ENCODE measurements around the gene GID4. TPM values are rescaled to one million over a fixed set of nuclear protein-coding genes. Genes with fewer than 3 reads are reported as not detected.

The GID4 gene
- total RNA-seq, 4 donors from 2014 or later = 7.5 to 18.1 (median 11.6) TPM

GRCh38 chr17:18028114-18028951, 10.9 kb upstream of the GID4 start:
- Histone ChIP-seq H3K4me3 (no peak overlapping the region), H3K27ac (no peak overlapping the region), H3K27me3 (no peaks in the 10 kb centered on the region), H3K36me3 (peaks cover 0 to 46% (median 0%) of the 10 kb centered on the region in 3 donors), H3K9me3 (no peaks in the 10 kb centered on the region), H3K4me1 (peaks cover 0 to 29% (median 0%) of the 10 kb centered on the region in 3 donors)
- DNase-seq = no peak
- intact Hi-C loops (cut with DNase I) = no loop called here
- no peak for TF ChIP-seq POLR2A (IDR thresholded peaks at IDR 0.05)
- no peak for TF ChIP-seq CTCF (IDR thresholded peaks at IDR 0.05)
- 81 to 82% methylated on average over 10 of the region's 11 CpGs for WGBS, 2 donors

DNA sequence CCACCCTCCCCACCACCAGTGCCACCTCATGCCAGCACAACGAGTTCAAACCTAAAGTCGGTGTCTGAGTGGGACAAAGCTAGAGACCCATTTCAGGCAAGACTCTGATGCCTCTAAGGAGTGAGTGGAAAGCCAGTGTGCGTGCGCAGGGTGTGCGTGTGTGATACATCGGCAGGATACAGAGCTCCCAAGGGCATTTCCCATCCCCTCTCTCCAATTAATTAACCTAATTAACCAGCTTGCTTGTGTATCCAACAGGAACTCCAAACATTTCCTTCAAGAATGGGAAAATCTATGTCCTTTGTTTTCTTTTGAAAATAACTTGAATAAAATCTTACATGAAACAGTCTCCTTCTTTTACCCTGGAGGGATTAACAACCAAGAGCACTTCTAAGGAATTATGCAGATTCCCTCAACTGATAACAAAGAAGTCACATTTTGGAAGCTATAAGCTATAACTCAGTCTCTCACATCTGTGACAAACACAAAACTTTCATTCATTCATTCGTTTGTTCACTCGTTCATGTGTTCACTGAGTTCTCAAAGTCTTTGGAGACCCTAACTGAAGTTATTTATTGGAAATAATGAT, 10.2 kb upstream of the GID4 start:
- H3K27me3 ChIP-seq = no peaks in the 10 kb centered on the region
- no peak for DNase-seq
- TF ChIP-seq CTCF (IDR thresholded peaks at IDR 0.05) (no peak), POLR2A (IDR thresholded peaks at IDR 0.05) (no peak)
- peaks cover 0 to 39% (median 0%) of the 10 kb centered on the region in 3 donors for H3K36me3 ChIP-seq
- intact Hi-C loops (cut with DNase I) = no loop called here
- H3K4me3 ChIP-seq = no peak overlapping the region
- 81 to 88% methylated on average over 7 to 8 of the region's 8 CpGs for WGBS, 2 donors
- peaks cover 0 to 30% (median 0%) of the 10 kb centered on the region in 3 donors for H3K4me1 ChIP-seq
- no peaks in the 10 kb centered on the region for H3K9me3 ChIP-seq
- H3K27ac ChIP-seq = no peak overlapping the region

DNA sequence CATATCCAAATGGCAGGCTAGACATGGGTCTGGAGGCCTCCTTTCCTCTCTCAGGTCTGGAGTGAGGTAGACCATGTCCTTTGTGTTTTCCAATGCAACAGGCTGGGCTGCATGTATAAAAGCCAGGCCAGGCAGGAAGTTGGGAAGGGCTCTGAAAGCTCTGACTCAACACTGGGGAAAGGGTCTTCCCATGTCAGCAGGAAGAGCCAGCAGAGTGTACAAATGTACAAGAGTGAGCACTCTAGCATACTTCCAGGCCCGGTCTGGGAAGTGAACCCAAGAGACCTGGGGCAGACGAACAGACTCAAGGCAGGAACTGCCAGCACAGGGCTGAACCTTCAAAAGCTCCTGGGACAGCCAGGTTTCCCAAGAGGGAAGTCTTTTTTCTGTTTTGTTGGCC, 7.3 kb upstream of the GID4 start:
- no peak overlapping the region for H3K4me3 ChIP-seq
- peaks cover 0 to 22% (median under 1%) of the 10 kb centered on the region in 3 donors for H3K4me1 ChIP-seq
- 40 to 63% methylated on average over 2 of the region's 2 CpGs for WGBS, 2 donors
- H3K27me3 ChIP-seq = no peaks in the 10 kb centered on the region
- DNase-seq = no peak
- no peaks in the 10 kb centered on the region for H3K9me3 ChIP-seq
- peaks cover 0 to 12% (median 0%) of the 10 kb centered on the region in 3 donors for H3K36me3 ChIP-seq
- TF ChIP-seq CTCF (IDR thresholded peaks at IDR 0.05) = no peak
- TF ChIP-seq POLR2A (IDR thresholded peaks at IDR 0.05) = no peak
- intact Hi-C loops (cut with DNase I) = loop anchor here (5.0 to 10.0 kb wide), 2 partner anchors 217 to 355 kb away; no protein-coding TSS in a partner anchor
- peak overlapping the region in 2 of 4 donors; percentile 14 to 33 for H3K27ac ChIP-seq

DNA sequence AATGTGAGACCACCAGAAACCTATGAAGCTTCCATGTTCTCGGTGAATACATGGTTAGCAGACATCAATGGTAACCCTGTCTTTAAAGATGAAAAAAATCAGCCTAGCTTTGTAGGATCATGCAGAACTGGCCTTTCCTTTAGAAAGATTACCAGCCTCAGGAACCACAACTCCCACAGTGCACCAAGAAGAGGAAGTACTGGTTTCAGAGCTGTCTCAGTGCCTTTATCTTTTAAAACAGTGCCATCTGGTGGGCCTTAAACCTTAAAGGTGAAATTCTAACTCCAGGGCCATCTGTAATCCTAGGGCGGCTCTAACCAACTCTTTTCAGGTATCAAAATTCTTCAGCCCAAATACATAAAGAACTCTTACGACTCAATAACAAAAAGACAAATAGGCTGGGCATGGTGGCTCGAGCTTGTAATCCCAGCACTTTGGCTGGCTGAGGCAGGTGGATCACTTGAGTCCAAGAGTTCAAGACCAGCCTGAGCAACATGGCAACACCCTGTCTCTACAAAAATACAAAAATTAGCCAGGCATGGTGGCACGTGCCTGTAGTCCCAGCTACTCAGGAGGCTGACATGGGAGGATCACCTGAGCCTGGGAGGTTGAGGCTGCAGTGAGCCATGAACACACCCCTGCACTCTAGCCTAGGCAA, 5.6 kb upstream of the GID4 start:
- Histone ChIP-seq H3K9me3 (no peaks in the 10 kb centered on the region), H3K4me1 (peaks cover 6 to 39% (median 16%) of the 10 kb centered on the region in 3 donors), H3K27ac (peak overlapping the region in 1 of 4 donors; percentile 25), H3K27me3 (no peaks in the 10 kb centered on the region), H3K4me3 (no peak overlapping the region), H3K36me3 (no peaks in the 10 kb centered on the region)
- DNase-seq = no peak
- TF ChIP-seq POLR2A (IDR thresholded peaks at IDR 0.05) = no peak
- peak in 5 of 6 experiments; percentile 52 to 84 (median 75) for TF ChIP-seq CTCF (IDR thresholded peaks at IDR 0.05)
- intact Hi-C loops (cut with DNase I) = loop anchor here (5.0 to 10.0 kb wide), 2 partner anchors 219 to 356 kb away; no protein-coding TSS in a partner anchor
- WGBS, 2 donors = 22 to 23% methylated on average over 3 to 5 of the region's 5 CpGs
